Fibroblast of lung (primary cell): ENCODE results near the gene PHTF2. TPM values are rescaled to one million over a fixed set of nuclear protein-coding genes. Genes with fewer than 3 reads are reported as not detected.
A peak's percentile ranks its signal among the peaks of the same experiment; 100 is the strongest.

Experiments
- DNase-seq, 2 donors: peaks; one replicate each; pipeline versions ENCODE4 v3.0.0 to v3.0.0-alpha.2; 2010; ENCODE audit warnings: low read depth in 2 of 2
- H2AFZ ChIP-seq: 2 replicates; pipeline ENCODE4 v1.5.1; 2012; ENCODE audit warnings: low read length, control low read depth, inconsistent platforms
- H3K27ac ChIP-seq: 2 replicates; pipeline ENCODE4 v1.5.1; 2011; ENCODE audit warnings: low read length, control low read depth; ENCODE audit not compliant: insufficient read depth
- H3K27me3 ChIP-seq: 2 replicates; pipeline ENCODE4 v1.5.1; 2011; ENCODE audit warnings: mild to moderate bottlenecking, low read length; ENCODE audit not compliant: control insufficient read depth, insufficient read depth
- H3K36me3 ChIP-seq: 2 replicates; pipeline ENCODE4 v1.5.1; 2011; ENCODE audit warnings: low read length; ENCODE audit not compliant: control insufficient read depth, insufficient read depth
- H3K4me1 ChIP-seq: 2 replicates; pipeline ENCODE4 v1.5.1; 2011; ENCODE audit warnings: low read length; ENCODE audit not compliant: control insufficient read depth, insufficient read depth; ENCODE audit errors: extremely low read depth
- H3K4me2 ChIP-seq: 2 replicates; pipeline ENCODE4 v1.5.1; 2011; ENCODE audit warnings: low read length, control low read depth; ENCODE audit not compliant: insufficient read depth; ENCODE audit errors: extremely low read depth
- H3K4me3 ChIP-seq, 4 experiments: fragments of 200-600 bp in 1 of 4; sonication (generic) in 1 of 4; replicated peaks in 1 of 4; 2 replicates each; pipeline ENCODE4 v1.5.1; 2011 to 2016; ENCODE audit warnings: low read length in 4 of 4, low read depth in 3 of 4, mild to moderate bottlenecking in 3 of 4, control low read depth in 2 of 4, inconsistent platforms in 1 of 4, mixed read lengths in 1 of 4; ENCODE audit not compliant: insufficient read depth in 1 of 4; ENCODE audit errors: control extremely low read depth in 1 of 4
- H3K79me2 ChIP-seq: 2 replicates; pipeline ENCODE4 v1.5.1; 2012; ENCODE audit warnings: mild to moderate bottlenecking, low read length, inconsistent platforms; ENCODE audit not compliant: control insufficient read depth, insufficient read depth
- H3K9ac ChIP-seq: 2 replicates; pipeline ENCODE4 v1.5.1; 2011; ENCODE audit warnings: mild to moderate bottlenecking, low read length, control low read depth; ENCODE audit not compliant: insufficient read depth
- H3K9me3 ChIP-seq: 2 replicates; pipeline ENCODE4 v1.5.1; 2012; ENCODE audit warnings: low read depth, low read length; ENCODE audit not compliant: control insufficient read depth, insufficient read depth
- H4K20me1 ChIP-seq: 2 replicates; pipeline ENCODE4 v1.5.1; 2011; ENCODE audit warnings: low read length; ENCODE audit not compliant: control insufficient read depth, insufficient read depth; ENCODE audit errors: extremely low read depth
- EZH2 ChIP-seq: IDR thresholded peaks from 2 replicates; pipeline ENCODE4 v1.5.1; 2012; ENCODE audit warnings: low read length, control low read depth, mild to moderate bottlenecking; ENCODE audit errors: missing control alignments
- polyA plus RNA-seq, 2 donors: library from polyadenylated mRNA; depleted of rRNA in 1 of 2; stranded (reverse) in 1 of 2; unstranded in 1 of 2; fragments of >200 nt; gene quantifications; 2 replicates each; pipeline ENCODE4 v1.2.1, GENCODE V29; 2011 to 2012; ENCODE audit warnings: missing spikeins in 1 of 2
- total RNA-seq: library from RNA; depleted of rRNA; stranded (reverse); fragments of >200 nt; gene quantifications from 2 replicates; pipeline ENCODE4 v1.2.1, GENCODE V29; 2014
- TF ChIP-seq, protein P1 (sequence below), 2 donors: IDR thresholded peaks in 1 of 2; conservative IDR thresholded peaks in 1 of 2; 1 replicate in 1 of 2; 2 replicates in 1 of 2; pipeline ENCODE4 v1.5.1; 2011 to 2012; ENCODE audit warnings: low read length in 2 of 2, control low read depth in 1 of 2, inconsistent platforms in 1 of 2, low read depth in 1 of 2, mild to moderate bottlenecking in 1 of 2

PHTF2 gene
- total and polyA plus RNA-seq, 2 donors (not counting 1 experiment from before 2014, with no cell fraction given) = 25.9 to 64.4 TPM

DNA sequence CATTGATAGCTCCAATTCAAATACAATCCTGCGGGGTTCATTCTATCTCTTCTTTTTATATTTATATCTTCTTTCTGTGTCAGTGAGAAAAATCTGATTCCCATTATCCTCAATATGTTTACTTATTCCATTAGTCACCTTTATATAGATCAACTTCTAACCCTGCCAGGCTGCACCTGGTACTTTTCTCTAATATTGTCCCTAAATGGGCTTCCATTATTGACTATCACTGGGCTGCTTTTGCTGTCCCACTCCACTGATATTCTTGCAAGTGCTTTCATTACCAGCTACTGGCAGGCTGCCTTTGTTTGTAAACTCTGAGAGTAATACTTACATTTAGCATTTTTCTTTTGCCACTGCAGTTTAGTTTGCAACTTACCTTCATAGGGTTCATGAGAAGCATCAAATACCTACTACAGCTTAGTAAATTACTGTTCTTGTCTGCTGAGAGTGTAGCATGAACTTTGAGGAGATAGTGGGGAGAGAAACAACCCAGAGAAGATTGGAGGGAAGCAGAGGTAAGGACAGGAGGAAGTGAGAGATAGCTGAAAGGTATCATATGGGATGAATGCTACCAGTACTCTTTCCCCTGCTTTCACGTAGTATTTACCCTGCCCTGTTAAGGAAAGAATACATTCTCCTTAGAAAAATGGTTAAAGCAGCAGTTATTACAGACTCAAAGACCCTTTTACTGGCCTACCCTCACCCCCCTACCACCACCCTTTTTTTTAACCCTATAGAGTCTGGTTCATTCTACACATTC lies 119.1 kb downstream of the PHTF2 start:
- no peaks in the 10 kb centered on the region for H4K20me1 ChIP-seq
- TF ChIP-seq, protein P1, sequence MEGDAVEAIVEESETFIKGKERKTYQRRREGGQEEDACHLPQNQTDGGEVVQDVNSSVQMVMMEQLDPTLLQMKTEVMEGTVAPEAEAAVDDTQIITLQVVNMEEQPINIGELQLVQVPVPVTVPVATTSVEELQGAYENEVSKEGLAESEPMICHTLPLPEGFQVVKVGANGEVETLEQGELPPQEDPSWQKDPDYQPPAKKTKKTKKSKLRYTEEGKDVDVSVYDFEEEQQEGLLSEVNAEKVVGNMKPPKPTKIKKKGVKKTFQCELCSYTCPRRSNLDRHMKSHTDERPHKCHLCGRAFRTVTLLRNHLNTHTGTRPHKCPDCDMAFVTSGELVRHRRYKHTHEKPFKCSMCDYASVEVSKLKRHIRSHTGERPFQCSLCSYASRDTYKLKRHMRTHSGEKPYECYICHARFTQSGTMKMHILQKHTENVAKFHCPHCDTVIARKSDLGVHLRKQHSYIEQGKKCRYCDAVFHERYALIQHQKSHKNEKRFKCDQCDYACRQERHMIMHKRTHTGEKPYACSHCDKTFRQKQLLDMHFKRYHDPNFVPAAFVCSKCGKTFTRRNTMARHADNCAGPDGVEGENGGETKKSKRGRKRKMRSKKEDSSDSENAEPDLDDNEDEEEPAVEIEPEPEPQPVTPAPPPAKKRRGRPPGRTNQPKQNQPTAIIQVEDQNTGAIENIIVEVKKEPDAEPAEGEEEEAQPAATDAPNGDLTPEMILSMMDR (conservative IDR thresholded peaks at IDR 0.05 in 1 of 2, IDR thresholded peaks at IDR 0.05 in 1 of 2; ENCODE audit: low read depth in 1 of 2, low read length in 2 of 2) = no peak
- TF ChIP-seq EZH2 = no peak
- no peak overlapping the region for H3K4me2 ChIP-seq
- H3K36me3 ChIP-seq = no peaks in the 10 kb centered on the region
- H3K9ac ChIP-seq = no peak overlapping the region
- no peaks in the 10 kb centered on the region for H3K4me1 ChIP-seq
- no peak overlapping the region for H3K4me3 ChIP-seq
- no peak for DNase-seq
- no peak overlapping the region for H3K27ac ChIP-seq
- H3K9me3 ChIP-seq = no peaks in the 10 kb centered on the region
- no peaks in the 10 kb centered on the region for H3K79me2 ChIP-seq
- H3K27me3 ChIP-seq = no peaks in the 10 kb centered on the region
- no peak overlapping the region for H2AFZ ChIP-seq

DNA sequence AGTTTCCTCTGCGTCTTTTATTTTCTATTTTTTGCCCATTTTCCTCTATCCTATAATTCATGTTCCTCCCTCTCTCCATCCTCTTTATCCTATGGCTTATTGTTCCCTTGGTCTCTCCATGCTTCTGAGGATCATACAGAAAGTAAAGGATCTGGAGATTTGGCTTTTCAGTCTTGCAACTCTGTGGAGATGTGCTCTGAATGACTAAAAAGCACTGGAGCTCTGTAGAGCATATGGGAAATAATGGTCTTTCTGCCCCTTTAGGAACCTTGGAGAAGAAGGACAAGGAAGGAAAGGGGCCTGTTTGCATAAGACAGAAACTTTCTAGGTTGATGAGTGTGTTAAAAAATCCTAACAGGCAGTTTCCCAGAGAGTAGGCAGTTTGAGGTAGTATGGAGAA lies 120.1 kb downstream of the PHTF2 start:
- DNase-seq = no peak
- no peaks in the 10 kb centered on the region for H4K20me1 ChIP-seq
- H3K4me2 ChIP-seq = no peak overlapping the region
- H3K27ac ChIP-seq = no peak overlapping the region
- H3K79me2 ChIP-seq = no peaks in the 10 kb centered on the region
- no peak overlapping the region for H3K4me3 ChIP-seq
- TF ChIP-seq EZH2 = no peak
- no peak overlapping the region for H3K9ac ChIP-seq
- H3K36me3 ChIP-seq = no peaks in the 10 kb centered on the region
- no peak overlapping the region for H2AFZ ChIP-seq
- H3K27me3 ChIP-seq = no peaks in the 10 kb centered on the region
- H3K9me3 ChIP-seq = no peaks in the 10 kb centered on the region
- H3K4me1 ChIP-seq = no peaks in the 10 kb centered on the region

DNA sequence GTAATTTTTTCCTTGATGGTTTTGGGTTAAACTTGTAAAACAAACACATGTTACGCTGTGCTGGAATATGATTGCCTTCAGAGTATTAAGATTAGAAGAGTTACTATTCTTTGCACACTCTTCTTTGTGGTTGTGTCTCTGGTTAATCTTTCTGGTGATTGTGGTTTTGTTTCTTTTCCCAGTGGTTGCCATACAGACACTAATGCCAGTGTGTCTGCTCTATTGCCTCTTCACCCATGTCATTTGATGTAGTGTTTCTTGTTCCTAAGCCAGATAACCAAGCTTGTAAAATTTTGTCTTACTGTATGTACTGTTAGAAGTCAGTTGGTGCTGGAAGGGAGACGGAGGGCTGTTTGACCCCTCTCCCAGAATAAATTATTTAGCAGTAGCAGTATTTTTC lies 124.8 kb downstream of the PHTF2 start:
- TF ChIP-seq, protein P1 (conservative IDR thresholded peaks at IDR 0.05 in 1 of 2, IDR thresholded peaks at IDR 0.05 in 1 of 2; ENCODE audit: low read depth in 1 of 2, low read length in 2 of 2) = no peak
- no peak for TF ChIP-seq EZH2
- no peak overlapping the region for H2AFZ ChIP-seq
- no peak overlapping the region for H3K4me3 ChIP-seq
- H4K20me1 ChIP-seq = no peaks in the 10 kb centered on the region
- peak in 1 of 2 donors; percentile 4 for DNase-seq
- H3K27me3 ChIP-seq = no peaks in the 10 kb centered on the region
- H3K4me2 ChIP-seq = no peak overlapping the region
- no peaks in the 10 kb centered on the region for H3K36me3 ChIP-seq
- no peaks in the 10 kb centered on the region for H3K79me2 ChIP-seq
- no peaks in the 10 kb centered on the region for H3K9me3 ChIP-seq
- no peaks in the 10 kb centered on the region for H3K4me1 ChIP-seq
- H3K9ac ChIP-seq = no peak overlapping the region
- no peak overlapping the region for H3K27ac ChIP-seq
